ENCODE measurements around the gene KCNH1.
A peak's percentile ranks its signal among the peaks of the same experiment; 100 is the strongest.
"Not testable (repeated sequence)": the region's sequence is repeated elsewhere in the genome, so short reads cannot be mapped to it uniquely, and the experiment has no call there.

KCNH1 gene

GRCh38 chr1:210978316-210978973 is 155.5 kb downstream of the KCNH1 start:
- no peak overlapping the region for H3K4me3 ChIP-seq (ENCODE audit: low read depth, low read length)
- no peak for TF ChIP-seq CTCF (IDR thresholded peaks at IDR 0.05; ENCODE audit: low read depth, low read length, missing control alignments)
- DNase-seq (ENCODE audit: low read depth), result no peak

GRCh38 chr1:210951279-210951678 is 182.7 kb downstream of the KCNH1 start:
- DNase-seq (ENCODE audit: low read depth), result no peak
- no peak overlapping the region for H3K4me3 ChIP-seq (ENCODE audit: low read depth, low read length)
- no peak for TF ChIP-seq CTCF (IDR thresholded peaks at IDR 0.05; ENCODE audit: low read depth, low read length, missing control alignments)

GRCh38 chr1:210949940-210950546 is 183.9 kb downstream of the KCNH1 start:
- DNase-seq (ENCODE audit: low read depth), result peak; percentile 8
- TF ChIP-seq CTCF (IDR thresholded peaks at IDR 0.05; ENCODE audit: low read depth, low read length, missing control alignments), result peak; percentile 78
- not testable (repeated sequence) for H3K4me3 ChIP-seq (ENCODE audit: low read depth, low read length)

- TF ChIP-seq CTCF (IDR thresholded peaks at IDR 0.05; ENCODE audit: low read depth, low read length, missing control alignments), result no peak
- DNase-seq (ENCODE audit: low read depth), result no peak
These were observed 184.5 kb downstream of the KCNH1 start for GRCh38 chr1:210949489-210949888.

GRCh38 chr1:210949039-210949438 is 184.9 kb downstream of the KCNH1 start:
- no peak for DNase-seq (ENCODE audit: low read depth)
- H3K4me3 ChIP-seq (ENCODE audit: low read depth, low read length), result no peak overlapping the region
- no peak for TF ChIP-seq CTCF (IDR thresholded peaks at IDR 0.05; ENCODE audit: low read depth, low read length, missing control alignments)

More at GRCh38 chr1:210949489-210949888, 184.5 kb downstream of the KCNH1 start:
- no peak overlapping the region for H3K4me3 ChIP-seq (ENCODE audit: low read depth, low read length)

GRCh38 chr1:210944252-210944651 is 189.7 kb downstream of the KCNH1 start:
- DNase-seq (ENCODE audit: low read depth), result no peak
- TF ChIP-seq CTCF (IDR thresholded peaks at IDR 0.05; ENCODE audit: low read depth, low read length, missing control alignments), result no peak
- no peak overlapping the region for H3K4me3 ChIP-seq (ENCODE audit: low read depth, low read length)

- no peak for DNase-seq (ENCODE audit: low read depth)
- no peak for TF ChIP-seq CTCF (IDR thresholded peaks at IDR 0.05; ENCODE audit: low read depth, low read length, missing control alignments)
- H3K4me3 ChIP-seq (ENCODE audit: low read depth, low read length), result no peak overlapping the region
These were observed 191.4 kb downstream of the KCNH1 start for GRCh38 chr1:210942513-210942912.

Data from GM12864 (cell line).